Naive thymus-derived CD8-positive, alpha-beta T cell (primary cell): ENCODE results near the gene LALBA. TPM values are rescaled to one million over a fixed set of nuclear protein-coding genes. Genes with fewer than 3 reads are reported as not detected.

ENCODE experiments used
- ATAC-seq, 2 donors: fragments of 150-1000 bp; cut with Tn5 transposase in 1 of 2; sonication (Bioruptor Pico), chemical (Tn5 transposase) in 1 of 2; 1 replicate in 1 of 2; 2 replicates in 1 of 2; pipeline ENCODE4 v1.10.0; 2021; ENCODE audit warnings: mild to moderate bottlenecking in 2 of 2, moderate library complexity in 2 of 2
- POLR2A ChIA-PET: fragments of 350-600 bp; sonication (Branson Sonifier 250); formaldehyde crosslinking; loops from one replicate; lab custom pipeline; 2021; ENCODE audit warnings: antibody characterized with exemption; lab: Charles Lee
- DNase-seq, 10 donors: peaks; one replicate each; pipeline versions ENCODE4 v3.0.0 to v3.0.0-alpha.2; 2020 to 2022
- H3K27ac Mint-ChIP-seq, 10 donors: one replicate each; pipeline ENCODE4 v1.8.0; 2020 to 2022; ENCODE audit warnings: mild to moderate bottlenecking in 10 of 10, mixed read lengths in 10 of 10, moderate library complexity in 4 of 10, inconsistent platforms in 1 of 10
- H3K27me3 Mint-ChIP-seq, 5 donors: one replicate each; pipeline ENCODE4 v1.8.0; 2021 to 2022; ENCODE audit warnings: mixed read lengths in 5 of 5
- H3K36me3 Mint-ChIP-seq, 3 donors: one replicate each; pipeline ENCODE4 v1.8.0; 2020 to 2022; ENCODE audit warnings: mixed read lengths in 3 of 3, mild to moderate bottlenecking in 2 of 3, inconsistent platforms in 1 of 3
- H3K4me1 Mint-ChIP-seq, 4 donors: one replicate each; pipeline ENCODE4 v1.8.0; 2021 to 2022; ENCODE audit warnings: mixed read lengths in 4 of 4
- H3K4me3 Mint-ChIP-seq, 10 donors: one replicate each; pipeline ENCODE4 v1.8.0; 2020 to 2022; ENCODE audit warnings: mild to moderate bottlenecking in 10 of 10, mixed read lengths in 10 of 10, moderate library complexity in 6 of 10, inconsistent platforms in 1 of 10
- H3K9me3 Mint-ChIP-seq, 9 donors: one replicate each; pipeline ENCODE4 v1.8.0; 2020 to 2022; ENCODE audit warnings: mixed read lengths in 9 of 9, mild to moderate bottlenecking in 3 of 9, inconsistent platforms in 1 of 9, moderate library complexity in 1 of 9
- polyA plus RNA-seq, 3 donors: library from polyadenylated mRNA; unstranded; fragments of 300-500 nt; fragmentation: Illumina TruSeq; gene quantifications; one replicate each; pipeline ENCODE4 v1.2.3, GENCODE V29; 2021
- total RNA-seq, 8 experiments: library from RNA in 2 of 8; stranded (reverse) in 2 of 8; gene quantifications; one replicate each; pipeline ENCODE4 v1.2.3 and lab custom pipeline; 2021 to 2026

LALBA gene
- total RNA-seq, result not detected
- polyA plus RNA-seq, result not detected
- total RNA-seq (lab: John Stamatoyannopoulos, UW), result 0 reads per million in 6 experiments

DNA sequence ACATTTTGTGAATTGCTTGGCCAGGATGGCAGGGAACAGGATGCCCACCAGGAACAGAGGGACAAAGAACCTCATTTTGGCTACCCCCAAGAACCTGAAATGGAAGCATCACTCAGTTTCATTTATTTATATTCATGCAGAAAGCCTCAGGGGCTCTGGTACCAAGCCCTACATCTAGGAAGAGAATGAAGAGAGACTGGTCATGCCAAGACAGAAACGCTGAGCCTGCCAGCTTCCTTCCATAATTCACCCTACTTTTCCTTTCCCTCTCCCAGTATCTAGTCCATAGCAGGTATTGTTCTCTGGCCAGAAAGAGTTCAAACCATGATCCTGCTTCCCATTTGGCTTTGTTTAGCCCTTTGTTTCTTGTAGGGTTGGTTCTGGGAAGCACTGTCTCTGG, at the start of gene LALBA:
Gene LALBA (minus strand): TSS at position 101 of the 400 bp plus-strand sequence. CDS start 26 bp downstream, at position 75.
- H3K9me3 Mint-ChIP-seq, result peaks cover 0 to under 1% (median 0%) of the 10 kb centered on the region in 9 donors
- H3K27me3 Mint-ChIP-seq, result peaks cover 12 to 28% (median 20%) of the 10 kb centered on the region in 5 donors
- POLR2A ChIA-PET, result no interaction called here
- H3K27ac Mint-ChIP-seq, result no peak within 1 kb of the TSS
- H3K4me3 Mint-ChIP-seq, result no peak within 1 kb of the TSS
- DNase-seq (no peak), ATAC-seq (no peak)
- H3K36me3 Mint-ChIP-seq, result no peaks in the 10 kb centered on the region
- H3K4me1 Mint-ChIP-seq, result peaks cover 0 to 7% (median 2%) of the 10 kb centered on the region in 4 donors

DNA sequence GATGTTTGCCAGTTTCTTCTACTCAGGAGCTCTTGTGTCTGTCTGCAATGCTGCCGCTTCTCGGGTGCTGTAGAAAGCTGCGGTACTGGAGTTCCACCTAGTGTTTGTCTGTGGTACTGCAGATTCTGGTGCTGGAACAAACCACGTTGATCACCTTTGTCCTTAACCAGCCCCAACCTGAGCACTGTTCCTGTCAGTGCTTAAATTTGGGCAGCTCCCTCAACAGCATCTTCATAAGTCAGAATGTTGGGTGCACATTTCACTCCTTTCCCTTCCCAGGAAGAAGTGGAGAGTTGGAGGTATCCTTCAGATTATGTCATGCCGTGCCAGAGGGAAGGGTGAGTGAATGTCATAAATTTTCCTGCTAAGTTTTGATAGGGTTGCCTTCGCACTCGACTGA, 48.7 kb upstream of the LALBA start:
- no peak overlapping the region for H3K27ac Mint-ChIP-seq
- H3K4me1 Mint-ChIP-seq, result no peaks in the 10 kb centered on the region
- H3K4me3 Mint-ChIP-seq, result no peak overlapping the region
- ATAC-seq, result peak; percentile 93 to 98
- H3K36me3 Mint-ChIP-seq, result peaks cover 0 to 11% (median 10%) of the 10 kb centered on the region in 3 donors
- DNase-seq, result peak; percentile 45 to 82 (median 74)
- peaks cover 0 to 18% (median 13%) of the 10 kb centered on the region in 9 donors for H3K9me3 Mint-ChIP-seq
- POLR2A ChIA-PET, result interaction anchor here (0.5 to 0.7 kb wide), 2 partner anchors 419 to 482 kb away, joined by 3 read pairs; no protein-coding TSS in a partner anchor
- peaks cover 16 to 41% (median 27%) of the 10 kb centered on the region in 5 donors for H3K27me3 Mint-ChIP-seq

- Mint-ChIP-seq H3K36me3 (peaks cover 0 to 25% (median 20%) of the 10 kb centered on the region in 3 donors), H3K4me1 (no peaks in the 10 kb centered on the region), H3K4me3 (no peak overlapping the region), H3K27ac (no peak overlapping the region), H3K9me3 (peaks cover 9 to 41% (median 31%) of the 10 kb centered on the region in 9 donors), H3K27me3 (peaks cover 16 to 56% (median 32%) of the 10 kb centered on the region in 5 donors)
- no peak for ATAC-seq
- POLR2A ChIA-PET, result no interaction called here
- no peak for DNase-seq
Measured at GRCh38 chr12:48615681-48616080, 45.8 kb upstream of the LALBA start.

- Mint-ChIP-seq H3K27ac (no peak overlapping the region), H3K4me3 (no peak overlapping the region), H3K36me3 (peaks cover 0 to 42% (median 28%) of the 10 kb centered on the region in 3 donors), H3K9me3 (peaks cover 13 to 60% (median 38%) of the 10 kb centered on the region in 9 donors), H3K4me1 (no peaks in the 10 kb centered on the region), H3K27me3 (peaks cover 8 to 50% (median 21%) of the 10 kb centered on the region in 5 donors)
- POLR2A ChIA-PET, result no interaction called here
- DNase-seq (no peak), ATAC-seq (no peak)
Measured at GRCh38 chr12:48613321-48613720, 43.5 kb upstream of the LALBA start.

- H3K9me3 Mint-ChIP-seq, result peaks cover 0 to 64% (median 37%) of the 10 kb centered on the region in 9 donors
- no peak overlapping the region for H3K4me3 Mint-ChIP-seq
- peaks cover 0 to 55% (median 11%) of the 10 kb centered on the region in 3 donors for H3K36me3 Mint-ChIP-seq
- DNase-seq, result no peak
- no peak for ATAC-seq
- H3K27me3 Mint-ChIP-seq, result peaks cover 0 to 16% (median 4%) of the 10 kb centered on the region in 5 donors
- H3K4me1 Mint-ChIP-seq, result no peaks in the 10 kb centered on the region
- POLR2A ChIA-PET, result no interaction called here
- H3K27ac Mint-ChIP-seq, result no peak overlapping the region
Measured at GRCh38 chr12:48602192-48602989, 32.5 kb upstream of the LALBA start.

- POLR2A ChIA-PET, result no interaction called here
- peaks cover 0 to 19% (median 4%) of the 10 kb centered on the region in 5 donors for H3K27me3 Mint-ChIP-seq
- H3K4me3 Mint-ChIP-seq, result no peak overlapping the region
- peaks cover 0 to 45% (median 7%) of the 10 kb centered on the region in 3 donors for H3K36me3 Mint-ChIP-seq
- DNase-seq (no peak), ATAC-seq (no peak)
- H3K9me3 Mint-ChIP-seq, result peaks cover 0 to 57% (median 25%) of the 10 kb centered on the region in 9 donors
- no peak overlapping the region for H3K27ac Mint-ChIP-seq
- H3K4me1 Mint-ChIP-seq, result no peaks in the 10 kb centered on the region
Measured at GRCh38 chr12:48601013-48601756, 31.3 kb upstream of the LALBA start.

DNA sequence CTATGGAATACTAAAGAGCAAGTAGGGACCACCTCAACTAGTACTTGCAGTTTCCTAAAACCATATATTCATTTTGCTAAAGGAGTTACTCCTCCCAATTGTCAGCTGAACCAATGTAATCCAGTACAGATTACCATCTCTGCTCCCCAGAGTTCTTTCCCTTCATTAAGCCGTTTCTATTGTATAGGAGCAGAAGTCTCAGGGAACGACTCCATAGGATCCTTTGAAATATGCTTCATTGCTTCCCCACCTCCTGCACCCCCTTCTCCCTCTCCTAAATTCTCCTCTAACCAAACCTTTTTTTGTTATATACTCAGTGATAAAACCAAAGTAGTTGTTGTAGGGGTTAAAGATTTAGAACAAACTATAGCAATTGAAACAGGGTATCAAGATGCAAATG, 30.7 kb upstream of the LALBA start:
- DNase-seq (no peak), ATAC-seq (no peak)
- Mint-ChIP-seq H3K4me3 (no peak overlapping the region), H3K27ac (no peak overlapping the region), H3K27me3 (peaks cover 0 to 19% (median 4%) of the 10 kb centered on the region in 5 donors), H3K36me3 (peaks cover 0 to 39% (median 7%) of the 10 kb centered on the region in 3 donors), H3K4me1 (no peaks in the 10 kb centered on the region), H3K9me3 (peaks cover 0 to 53% (median 24%) of the 10 kb centered on the region in 9 donors)
- POLR2A ChIA-PET, result no interaction called here

DNA sequence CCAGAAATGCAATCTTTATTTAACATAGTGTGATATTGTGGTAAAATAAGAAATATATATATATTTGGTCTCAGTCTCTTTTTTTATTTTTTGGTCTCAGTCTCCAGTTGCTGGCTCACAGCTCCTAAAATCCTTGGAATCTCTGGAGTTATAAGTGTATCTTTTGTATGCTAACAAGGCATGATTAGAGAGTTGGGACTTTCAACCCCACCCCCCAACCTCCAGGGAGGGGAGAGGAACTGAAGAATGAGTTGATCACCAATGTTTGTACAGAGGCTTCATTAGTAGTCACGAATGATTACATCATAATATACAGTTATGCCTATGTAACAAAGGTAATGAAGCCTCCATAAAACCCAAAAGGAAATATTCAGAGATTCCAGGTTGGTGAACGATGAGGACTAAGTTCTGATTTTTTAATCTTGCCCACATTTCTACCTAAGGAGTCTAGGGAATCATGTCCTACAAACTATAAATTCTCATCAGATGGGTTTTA, 22.8 kb upstream of the LALBA start:
- Mint-ChIP-seq H3K4me3 (no peak overlapping the region), H3K36me3 (peaks cover 0 to 3% (median 0%) of the 10 kb centered on the region in 3 donors), H3K27me3 (peaks cover 0 to 20% (median 7%) of the 10 kb centered on the region in 5 donors), H3K4me1 (no peaks in the 10 kb centered on the region), H3K27ac (no peak overlapping the region), H3K9me3 (peaks cover 0 to 13% (median 0%) of the 10 kb centered on the region in 9 donors)
- DNase-seq (no peak), ATAC-seq (no peak)
- POLR2A ChIA-PET, result no interaction called here

DNA sequence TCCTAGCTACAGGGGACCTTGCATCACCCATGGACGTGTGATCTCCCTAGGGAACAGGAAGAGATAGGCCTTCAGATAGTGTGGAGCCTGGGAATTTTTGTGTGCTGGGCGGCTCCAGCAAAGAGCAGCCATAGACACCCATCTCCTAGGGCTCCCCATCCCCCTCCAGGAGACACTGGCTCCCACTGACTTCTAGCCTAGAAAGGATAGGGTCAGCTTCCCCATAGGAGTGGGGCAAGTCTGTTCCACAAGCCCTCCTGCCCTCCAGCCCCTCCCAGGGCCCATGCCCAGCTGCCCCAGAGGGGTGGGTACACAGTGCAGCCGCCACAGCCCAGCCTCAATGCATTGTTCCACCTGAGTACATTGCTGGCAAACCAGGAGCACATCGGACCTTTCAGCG, 16.5 kb upstream of the LALBA start:
- H3K36me3 Mint-ChIP-seq, result no peaks in the 10 kb centered on the region
- no peak for DNase-seq
- no peak overlapping the region for H3K27ac Mint-ChIP-seq
- H3K9me3 Mint-ChIP-seq, result no peaks in the 10 kb centered on the region
- POLR2A ChIA-PET, result no interaction called here
- H3K27me3 Mint-ChIP-seq, result peaks cover 3 to 47% (median 15%) of the 10 kb centered on the region in 5 donors
- no peak overlapping the region for H3K4me3 Mint-ChIP-seq
- peaks cover 0 to 2% (median 0%) of the 10 kb centered on the region in 4 donors for H3K4me1 Mint-ChIP-seq
- ATAC-seq, result no peak

DNA sequence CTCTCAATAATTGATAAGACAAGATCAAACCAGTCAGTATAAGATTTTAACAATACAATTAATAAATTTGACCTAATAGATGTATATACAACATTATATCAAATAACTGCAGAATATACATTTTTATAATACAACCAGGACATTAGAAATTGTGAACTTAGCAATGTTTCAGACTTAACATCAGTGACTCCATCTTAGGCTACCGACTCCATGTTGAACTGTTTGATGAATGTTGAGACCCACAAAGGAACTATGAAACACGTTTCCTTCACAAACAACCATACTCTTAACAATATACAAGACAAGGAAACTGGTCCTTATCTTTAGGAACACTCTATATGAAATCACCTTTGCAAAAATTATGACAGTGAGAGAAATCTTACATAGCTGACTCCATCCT, 13.9 kb upstream of the LALBA start:
- Mint-ChIP-seq H3K9me3 (no peaks in the 10 kb centered on the region), H3K27ac (no peak overlapping the region), H3K4me1 (peaks cover 0 to 5% (median under 1%) of the 10 kb centered on the region in 4 donors), H3K27me3 (peaks cover 3 to 48% (median 15%) of the 10 kb centered on the region in 5 donors), H3K36me3 (no peaks in the 10 kb centered on the region), H3K4me3 (no peak overlapping the region)
- DNase-seq (no peak), ATAC-seq (no peak)
- POLR2A ChIA-PET, result interaction anchor here (0.6 kb wide), 1 partner anchor 40 kb away, joined by 6 read pairs; no protein-coding TSS in a partner anchor

DNA sequence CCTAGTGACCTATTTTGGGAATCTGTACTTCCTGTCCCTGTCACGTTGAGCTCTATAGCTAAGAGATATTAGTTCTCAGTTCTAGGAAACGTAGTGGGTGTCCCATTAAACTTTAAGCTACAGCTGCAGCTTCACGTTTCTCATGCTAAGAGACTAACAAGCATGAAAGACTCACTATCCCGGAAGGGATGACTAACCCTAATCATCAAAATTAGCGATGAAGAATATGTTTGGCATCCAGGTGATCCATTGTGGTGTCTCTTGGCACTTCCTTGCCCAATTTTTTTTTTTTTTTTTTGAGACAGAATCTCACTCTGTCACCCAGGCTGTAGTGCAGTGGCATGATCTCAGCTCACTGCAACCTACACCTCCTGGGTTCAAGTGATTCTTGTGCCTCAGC, 11.0 kb upstream of the LALBA start:
- POLR2A ChIA-PET, result no interaction called here
- no peaks in the 10 kb centered on the region for H3K36me3 Mint-ChIP-seq
- peaks cover 3 to 29% (median 8%) of the 10 kb centered on the region in 5 donors for H3K27me3 Mint-ChIP-seq
- peaks cover 0 to 5% (median 0%) of the 10 kb centered on the region in 4 donors for H3K4me1 Mint-ChIP-seq
- DNase-seq (no peak), ATAC-seq (no peak)
- H3K27ac Mint-ChIP-seq, result no peak overlapping the region
- no peaks in the 10 kb centered on the region for H3K9me3 Mint-ChIP-seq
- H3K4me3 Mint-ChIP-seq, result no peak overlapping the region

- H3K4me3 Mint-ChIP-seq, result no peak overlapping the region
- peaks cover 11 to 28% (median 16%) of the 10 kb centered on the region in 5 donors for H3K27me3 Mint-ChIP-seq
- DNase-seq (no peak), ATAC-seq (no peak)
- no peaks in the 10 kb centered on the region for H3K36me3 Mint-ChIP-seq
- H3K4me1 Mint-ChIP-seq, result peaks cover 0 to 7% (median 2%) of the 10 kb centered on the region in 4 donors
- peaks cover 0 to 2% (median 0%) of the 10 kb centered on the region in 9 donors for H3K9me3 Mint-ChIP-seq
- POLR2A ChIA-PET, result no interaction called here
- H3K27ac Mint-ChIP-seq, result no peak overlapping the region
Measured at GRCh38 chr12:48572326-48572725, 2.5 kb upstream of the LALBA start.
